Upper lobe of left lung (tissue), 4 donors: ENCODE data around the gene MAGEA3.
"Not testable (repeated sequence)": the region's sequence is repeated elsewhere in the genome, so short reads cannot be mapped to it uniquely, and the experiment has no call there.

ENCODE experiments used
- POLR2AphosphoS5 ChIP-seq, 2 donors: sonication (generic); formaldehyde crosslinking; IDR thresholded peaks; one replicate each; pipeline ENCODE4 v1.5.1; 2017; ENCODE audit warnings: antibody characterized with exemption in 2 of 2
- TF ChIP-seq, protein P1 (sequence below), 6 experiments: fragments of 450-650 bp in 4 of 6; fragments of 200-600 bp in 2 of 6; sonication (generic) in 2 of 6; IDR thresholded peaks; one replicate each; pipeline ENCODE4 v1.5.1; 2016 to 2019; ENCODE audit warnings: antibody characterized with exemption in 6 of 6

DNA sequence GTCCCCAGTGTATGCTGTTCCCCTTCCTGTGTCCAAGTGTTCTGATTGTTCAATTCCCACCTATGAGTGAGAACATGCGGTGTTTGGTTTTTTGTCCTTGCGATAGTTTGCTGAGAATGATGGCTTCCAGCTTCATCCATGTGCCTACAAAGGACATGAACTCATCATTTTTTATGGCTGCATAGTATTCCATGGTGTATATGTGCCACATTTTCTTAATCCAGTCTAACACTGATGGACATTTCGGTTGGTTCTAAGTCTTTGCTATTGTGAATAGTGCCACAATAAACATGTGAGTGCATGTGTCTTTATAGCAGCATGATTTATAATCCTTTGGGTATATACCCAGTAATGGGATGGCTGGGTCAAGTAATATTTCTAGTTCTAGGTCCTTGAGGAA, 23.9 kb upstream of the MAGEA3 start:
- TF ChIP-seq POLR2AphosphoS5 (IDR thresholded peaks at IDR 0.05) = not testable (repeated sequence)
- TF ChIP-seq, protein P1, sequence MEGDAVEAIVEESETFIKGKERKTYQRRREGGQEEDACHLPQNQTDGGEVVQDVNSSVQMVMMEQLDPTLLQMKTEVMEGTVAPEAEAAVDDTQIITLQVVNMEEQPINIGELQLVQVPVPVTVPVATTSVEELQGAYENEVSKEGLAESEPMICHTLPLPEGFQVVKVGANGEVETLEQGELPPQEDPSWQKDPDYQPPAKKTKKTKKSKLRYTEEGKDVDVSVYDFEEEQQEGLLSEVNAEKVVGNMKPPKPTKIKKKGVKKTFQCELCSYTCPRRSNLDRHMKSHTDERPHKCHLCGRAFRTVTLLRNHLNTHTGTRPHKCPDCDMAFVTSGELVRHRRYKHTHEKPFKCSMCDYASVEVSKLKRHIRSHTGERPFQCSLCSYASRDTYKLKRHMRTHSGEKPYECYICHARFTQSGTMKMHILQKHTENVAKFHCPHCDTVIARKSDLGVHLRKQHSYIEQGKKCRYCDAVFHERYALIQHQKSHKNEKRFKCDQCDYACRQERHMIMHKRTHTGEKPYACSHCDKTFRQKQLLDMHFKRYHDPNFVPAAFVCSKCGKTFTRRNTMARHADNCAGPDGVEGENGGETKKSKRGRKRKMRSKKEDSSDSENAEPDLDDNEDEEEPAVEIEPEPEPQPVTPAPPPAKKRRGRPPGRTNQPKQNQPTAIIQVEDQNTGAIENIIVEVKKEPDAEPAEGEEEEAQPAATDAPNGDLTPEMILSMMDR (IDR thresholded peaks at IDR 0.05) = not testable (repeated sequence)
